ENCODE measurements around the gene RANBP1. TPM values are rescaled to one million over a fixed set of nuclear protein-coding genes. Genes with fewer than 3 reads are reported as not detected.

The RANBP1 gene
- total and polyA plus RNA-seq, 8 donors, result 63.7 to 184 (median 147) TPM

DNA sequence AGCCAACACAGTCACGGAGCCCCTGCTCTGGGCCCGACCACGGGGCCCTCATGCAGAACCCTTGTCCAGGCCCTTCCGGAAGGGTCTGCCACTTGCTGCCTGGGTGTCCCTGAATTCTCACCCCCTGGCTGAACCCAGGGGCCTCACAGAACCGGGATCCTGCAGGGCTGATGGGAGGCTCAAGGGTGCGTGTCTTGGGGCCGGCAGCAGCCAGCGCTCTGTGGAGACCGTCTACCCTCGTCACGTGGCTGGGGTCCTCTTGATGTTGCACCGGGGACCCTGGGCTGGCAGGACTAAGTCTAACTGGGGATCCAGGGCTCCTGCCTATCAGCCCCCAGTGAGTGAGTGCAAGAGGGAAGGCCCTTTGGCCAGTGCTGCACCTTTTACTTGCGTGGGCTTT is 54.3 kb downstream of the RANBP1 start:
- no peaks in the 10 kb centered on the region for H3K9me3 ChIP-seq
- H3K4me1 ChIP-seq, result no peaks in the 10 kb centered on the region
- intact Hi-C loops (cut with DNase I), result no loop called here
- no peak overlapping the region for H3K4me3 ChIP-seq
- no peaks in the 10 kb centered on the region for H3K36me3 ChIP-seq
- TF ChIP-seq CTCF (IDR thresholded peaks at IDR 0.05), result no peak
- H3K27ac ChIP-seq, result no peak overlapping the region
- no peaks in the 10 kb centered on the region for H3K27me3 ChIP-seq
- no peak for DNase-seq
- ATAC-seq, result no peak

DNA sequence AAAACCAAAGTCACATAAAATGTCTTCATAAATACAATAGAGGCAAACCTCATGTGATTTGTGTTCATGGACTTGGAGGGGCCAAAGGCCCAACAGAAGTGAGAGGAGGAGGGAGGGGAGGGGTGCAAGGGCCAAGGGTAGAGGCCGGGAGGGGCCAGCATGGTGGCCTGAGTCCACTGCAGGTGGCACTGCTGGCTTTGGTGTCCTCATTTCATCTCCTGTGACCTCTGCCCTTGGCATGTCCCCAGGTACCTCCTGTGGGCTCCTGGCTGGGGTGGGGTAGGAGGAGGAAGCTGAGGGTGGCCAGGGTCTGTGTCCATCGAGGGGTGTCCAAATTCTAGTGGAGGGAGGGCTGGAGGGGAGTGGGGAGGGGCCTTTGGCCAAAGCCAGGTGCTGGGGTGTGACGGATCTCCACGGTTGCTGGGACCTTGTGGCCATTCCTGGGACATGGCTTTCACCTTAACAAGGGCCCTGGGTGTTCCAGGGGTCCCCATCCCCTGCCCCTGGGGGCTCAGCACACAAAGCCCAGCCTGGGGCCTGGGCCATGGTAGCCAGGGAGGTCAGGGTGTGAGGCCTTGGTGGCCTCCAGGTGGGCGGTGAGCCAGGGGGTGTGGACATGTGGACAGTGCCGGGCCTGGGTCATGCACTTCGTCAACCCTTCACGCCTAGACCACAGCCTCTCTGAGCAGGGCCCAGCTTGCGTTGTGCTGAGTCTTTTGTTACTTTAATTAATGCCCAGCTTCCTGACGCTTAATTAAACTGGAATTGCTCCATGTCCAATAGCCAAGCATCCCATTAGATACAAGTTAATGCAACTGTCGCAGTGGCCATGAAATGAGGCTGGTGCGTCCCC is 55.6 kb downstream of the RANBP1 start:
- Histone ChIP-seq H3K36me3 (no peaks in the 10 kb centered on the region), H3K4me3 (no peak overlapping the region), H3K27me3 (no peaks in the 10 kb centered on the region), H3K9me3 (no peaks in the 10 kb centered on the region), H3K27ac (no peak overlapping the region), H3K4me1 (no peaks in the 10 kb centered on the region)
- TF ChIP-seq CTCF (IDR thresholded peaks at IDR 0.05), result no peak
- no peak for ATAC-seq
- DNase-seq, result no peak
- intact Hi-C loops (cut with DNase I), result no loop called here

- no peak for DNase-seq
- TF ChIP-seq CTCF (IDR thresholded peaks at IDR 0.05), result no peak
- no peaks in the 10 kb centered on the region for H3K9me3 ChIP-seq
- no peaks in the 10 kb centered on the region for H3K36me3 ChIP-seq
- no peak overlapping the region for H3K27ac ChIP-seq
- intact Hi-C loops (cut with DNase I), result no loop called here
- no peaks in the 10 kb centered on the region for H3K4me1 ChIP-seq
- H3K27me3 ChIP-seq, result no peaks in the 10 kb centered on the region
- no peak overlapping the region for H3K4me3 ChIP-seq
- ATAC-seq, result no peak
These were observed 56.3 kb downstream of the RANBP1 start for GRCh38 chr22:20172141-20172613.

GRCh38 chr22:20173246-20173645 is 57.3 kb downstream of the RANBP1 start:
- Histone ChIP-seq H3K27ac (no peak overlapping the region), H3K4me3 (no peak overlapping the region), H3K9me3 (no peaks in the 10 kb centered on the region), H3K4me1 (no peaks in the 10 kb centered on the region), H3K27me3 (no peaks in the 10 kb centered on the region), H3K36me3 (no peaks in the 10 kb centered on the region)
- TF ChIP-seq CTCF (IDR thresholded peaks at IDR 0.05), result no peak
- DNase-seq (no peak), ATAC-seq (no peak)
- intact Hi-C loops (cut with DNase I), result no loop called here

- ATAC-seq, result no peak
- Histone ChIP-seq H3K4me3 (no peak overlapping the region), H3K36me3 (no peaks in the 10 kb centered on the region), H3K27me3 (no peaks in the 10 kb centered on the region), H3K27ac (no peak overlapping the region), H3K9me3 (no peaks in the 10 kb centered on the region), H3K4me1 (no peaks in the 10 kb centered on the region)
- intact Hi-C loops (cut with DNase I), result no loop called here
- no peak for DNase-seq
- no peak for TF ChIP-seq CTCF (IDR thresholded peaks at IDR 0.05)
These were observed 57.9 kb downstream of the RANBP1 start for GRCh38 chr22:20173772-20174171.

Measured in left lung (tissue), 10 donors.